Activated CD4-positive, alpha-beta T cell treated with anti-CD3 and anti-CD28 coated beads for 4 hours (primary cell): ENCODE results near the gene IRX5.

Source experiments
- DNase-seq, 2 donors: peaks; one replicate each; pipeline ENCODE4 v3.0.0-alpha.2; 2020

The IRX5 gene

DNA sequence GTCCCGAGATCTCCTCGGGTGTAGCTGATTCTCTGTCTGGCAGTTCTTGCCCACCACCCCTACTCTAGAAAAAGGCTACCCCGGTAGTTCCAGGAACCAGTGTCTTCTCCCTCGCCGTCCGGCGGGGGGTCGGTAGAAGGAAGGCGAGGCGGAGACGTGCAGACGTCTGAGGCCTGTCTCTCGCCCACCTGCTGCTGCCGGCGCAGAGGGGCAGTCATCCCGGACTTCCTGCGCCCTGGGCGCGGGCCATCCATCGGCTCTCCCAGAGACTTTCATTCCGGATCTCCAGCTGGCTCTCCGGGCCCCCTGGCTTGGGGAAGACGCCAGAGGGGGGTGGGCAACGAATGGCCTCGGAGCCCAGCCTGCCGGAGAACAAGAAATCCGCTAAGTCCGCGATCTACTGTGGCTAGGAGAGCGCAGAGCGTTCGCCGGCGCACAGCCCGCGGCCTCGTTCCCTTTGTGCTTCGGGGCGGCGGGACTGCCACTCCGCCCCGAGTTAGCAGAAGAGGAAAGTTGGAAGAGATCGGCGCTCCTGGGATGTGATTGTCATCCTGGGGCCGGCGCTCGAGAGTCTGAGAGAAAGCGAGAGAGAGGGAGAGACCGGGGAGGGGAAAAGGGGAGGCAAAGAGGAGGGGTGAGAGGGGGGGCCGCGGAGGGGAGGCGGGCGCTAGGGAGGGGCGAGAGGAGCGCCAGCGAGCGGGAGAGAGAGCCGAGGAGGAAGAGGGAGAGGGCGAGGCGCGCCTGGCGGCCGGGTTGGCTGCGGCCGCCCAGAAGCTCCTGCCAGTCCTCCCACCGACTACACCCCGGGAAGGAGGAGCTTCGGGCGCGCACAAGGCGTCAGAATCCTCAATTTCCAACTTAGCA lies at the start of gene IRX5:
Gene IRX5 (plus strand): TSS at position 861 of the 864 bp plus-strand sequence. CDS start 334 bp downstream, outside the sequence.
- peak in 1 of 2 donors; percentile 27 for DNase-seq

GRCh38 chr16:54882556-54882955 lies 48.1 kb upstream of the IRX5 start:
- DNase-seq: no peak

GRCh38 chr16:54883358-54883757 lies 47.3 kb upstream of the IRX5 start:
- DNase-seq: no peak

DNA sequence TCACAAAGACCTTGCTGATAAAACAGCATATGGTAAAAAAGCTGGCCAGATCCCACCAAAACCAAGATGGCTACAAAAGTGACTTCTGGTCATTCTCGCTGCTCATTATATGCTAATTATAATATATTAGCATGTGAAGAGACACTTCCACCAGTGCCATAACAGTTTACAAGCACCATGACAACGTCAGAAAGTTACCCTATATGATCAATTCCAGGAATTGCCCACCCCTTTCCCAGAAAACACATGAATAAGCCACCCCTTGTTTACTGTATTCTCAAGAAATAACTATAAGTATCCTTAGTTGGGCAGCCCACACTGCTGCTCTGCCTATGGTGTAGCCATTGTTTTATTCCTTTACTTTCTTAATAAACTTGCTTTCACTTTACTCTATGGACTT lies 44.6 kb upstream of the IRX5 start:
- no peak for DNase-seq

DNA sequence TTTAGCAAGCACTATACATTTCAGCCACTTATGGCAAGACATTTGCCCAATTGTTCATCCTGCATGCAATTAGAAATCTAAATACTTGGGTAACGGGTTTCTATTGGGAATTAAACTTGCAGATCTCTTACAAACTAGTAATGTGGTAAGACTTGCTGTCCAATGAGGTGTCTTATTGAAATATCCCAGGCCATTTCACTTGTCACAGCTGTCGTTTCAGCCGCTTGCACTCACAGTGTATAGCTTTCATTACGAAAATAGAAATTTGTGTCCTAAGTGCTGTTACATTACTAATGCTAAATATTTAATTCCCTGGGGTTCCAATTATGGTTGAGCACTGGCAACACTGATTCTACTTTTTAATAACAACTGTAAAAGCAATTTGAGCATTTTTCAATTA lies 40.3 kb upstream of the IRX5 start:
- DNase-seq: no peak

DNA sequence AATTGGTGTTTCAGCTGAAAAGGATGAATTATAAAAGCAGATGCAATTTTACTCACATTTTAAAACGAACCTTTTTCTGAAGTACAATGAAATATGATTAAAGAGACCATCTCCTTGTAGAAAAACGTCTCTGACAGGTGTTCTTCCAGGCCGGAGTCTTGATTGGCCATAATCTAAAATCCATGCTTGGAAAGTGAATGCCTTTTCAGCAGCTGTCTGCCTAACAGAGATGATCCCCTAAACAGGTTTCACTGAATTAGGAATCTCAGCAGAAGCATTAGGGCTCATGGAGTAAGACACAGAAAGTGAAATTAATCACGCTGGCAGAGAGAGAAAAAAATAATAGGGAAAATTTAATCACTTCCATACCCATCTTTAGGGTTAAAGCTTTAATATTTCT lies 39.3 kb upstream of the IRX5 start:
- DNase-seq: no peak

- no peak for DNase-seq
Observed at GRCh38 chr16:54892981-54893380, 37.7 kb upstream of the IRX5 start.

DNA sequence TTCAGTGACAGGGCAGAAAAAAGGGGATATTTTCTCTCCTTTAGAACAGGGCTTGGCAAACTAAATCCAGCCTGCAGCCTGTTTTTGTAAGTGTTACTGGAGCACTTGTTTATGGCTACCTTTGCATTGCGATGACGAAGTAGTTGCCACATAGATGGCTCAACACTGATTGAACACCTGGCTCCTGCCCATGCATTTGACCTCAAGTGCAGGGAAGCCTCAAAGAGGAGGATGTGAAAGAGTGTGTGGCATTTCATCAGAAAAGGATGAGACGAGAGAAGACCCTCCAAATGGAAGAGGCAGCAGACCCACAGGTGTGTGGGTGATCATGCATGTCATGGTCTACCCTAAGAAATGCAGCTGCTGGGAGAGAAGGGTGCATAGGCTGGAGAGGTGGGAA lies 32.7 kb upstream of the IRX5 start:
- DNase-seq: no peak

GRCh38 chr16:54901606-54902005 lies 29.1 kb upstream of the IRX5 start:
- DNase-seq: no peak

DNA sequence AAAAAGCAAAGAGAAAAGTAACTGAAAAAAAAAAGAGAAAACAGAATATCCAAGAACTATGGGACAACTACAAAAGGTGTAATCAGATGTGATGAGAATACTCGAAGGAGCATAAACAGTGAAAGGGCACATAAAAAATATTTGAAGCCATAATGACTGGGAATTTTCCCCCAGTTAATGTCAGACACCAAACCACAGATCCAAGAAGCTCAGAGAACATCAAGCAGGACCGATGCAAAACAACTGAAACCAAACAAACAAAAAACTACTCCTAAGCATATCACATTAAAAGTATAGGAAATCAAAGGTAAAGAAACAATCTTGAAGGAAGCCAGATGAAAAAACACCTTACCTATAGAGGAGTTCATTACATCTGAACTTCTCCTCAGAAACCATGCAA lies 27.6 kb upstream of the IRX5 start:
- DNase-seq: no peak

- no peak for DNase-seq
Observed at GRCh38 chr16:54911079-54911478, 19.6 kb upstream of the IRX5 start.

- DNase-seq: no peak
Observed at GRCh38 chr16:54912720-54913119, 17.9 kb upstream of the IRX5 start.

- DNase-seq: no peak
Observed at GRCh38 chr16:54921206-54921824, 9.3 kb upstream of the IRX5 start.

DNA sequence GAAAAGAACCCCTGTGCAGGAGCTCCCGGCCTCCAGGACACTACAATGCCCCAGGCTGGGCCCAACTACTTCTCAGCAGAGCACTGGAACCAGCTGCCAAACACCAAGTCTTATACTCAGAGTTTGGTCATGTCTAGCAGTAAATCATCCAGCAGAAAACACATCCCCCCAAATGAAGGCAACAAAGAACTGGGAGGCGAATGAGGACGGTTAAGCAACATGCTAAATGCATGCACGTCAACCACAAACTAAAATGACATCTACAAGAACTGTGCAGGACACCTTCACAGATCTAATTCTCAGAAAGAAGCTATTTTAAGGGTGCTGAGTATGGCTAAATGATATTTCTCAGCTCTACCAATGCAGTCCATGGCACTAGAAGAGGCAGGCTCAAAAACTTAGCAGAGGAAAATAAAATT lies 7.6 kb upstream of the IRX5 start:
- DNase-seq: no peak

- no peak for DNase-seq
Observed at GRCh38 chr16:54923988-54924387, 6.7 kb upstream of the IRX5 start.

DNA sequence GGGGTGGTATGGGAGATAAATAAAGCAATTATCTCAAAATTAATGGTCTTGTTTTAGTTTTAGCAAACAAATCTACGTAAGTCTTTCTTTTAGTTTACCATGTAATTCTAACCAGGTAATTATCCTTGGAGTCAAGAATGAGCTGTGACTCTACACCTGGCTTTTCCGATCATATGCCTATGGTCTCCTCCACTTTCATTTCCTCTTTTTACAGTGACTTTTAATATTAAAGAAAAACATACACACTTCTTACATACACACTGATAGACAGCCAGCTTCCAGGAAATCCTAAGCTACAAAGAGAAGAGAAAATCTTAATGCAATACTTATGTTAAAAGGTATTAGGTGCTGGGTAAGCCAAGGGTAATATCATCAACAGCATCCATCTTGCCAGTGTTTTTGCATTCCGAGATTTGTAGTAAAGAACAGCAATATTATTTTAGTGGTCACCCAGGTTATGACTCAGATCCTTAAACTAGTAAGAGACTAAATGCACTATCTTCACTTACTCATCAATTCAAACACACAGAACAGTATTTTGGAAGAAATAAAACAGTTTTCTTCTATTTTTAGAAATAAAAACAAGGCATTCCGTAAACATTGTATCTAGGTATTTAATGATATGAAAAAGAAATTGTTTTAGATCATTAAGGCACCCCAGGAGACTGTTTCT lies 4.4 kb upstream of the IRX5 start:
- DNase-seq: no peak

GRCh38 chr16:54927125-54928015 lies 3.3 kb upstream of the IRX5 start:
- no peak for DNase-seq

- DNase-seq: no peak
Observed at GRCh38 chr16:54928016-54928356, 2.7 kb upstream of the IRX5 start.

DNA sequence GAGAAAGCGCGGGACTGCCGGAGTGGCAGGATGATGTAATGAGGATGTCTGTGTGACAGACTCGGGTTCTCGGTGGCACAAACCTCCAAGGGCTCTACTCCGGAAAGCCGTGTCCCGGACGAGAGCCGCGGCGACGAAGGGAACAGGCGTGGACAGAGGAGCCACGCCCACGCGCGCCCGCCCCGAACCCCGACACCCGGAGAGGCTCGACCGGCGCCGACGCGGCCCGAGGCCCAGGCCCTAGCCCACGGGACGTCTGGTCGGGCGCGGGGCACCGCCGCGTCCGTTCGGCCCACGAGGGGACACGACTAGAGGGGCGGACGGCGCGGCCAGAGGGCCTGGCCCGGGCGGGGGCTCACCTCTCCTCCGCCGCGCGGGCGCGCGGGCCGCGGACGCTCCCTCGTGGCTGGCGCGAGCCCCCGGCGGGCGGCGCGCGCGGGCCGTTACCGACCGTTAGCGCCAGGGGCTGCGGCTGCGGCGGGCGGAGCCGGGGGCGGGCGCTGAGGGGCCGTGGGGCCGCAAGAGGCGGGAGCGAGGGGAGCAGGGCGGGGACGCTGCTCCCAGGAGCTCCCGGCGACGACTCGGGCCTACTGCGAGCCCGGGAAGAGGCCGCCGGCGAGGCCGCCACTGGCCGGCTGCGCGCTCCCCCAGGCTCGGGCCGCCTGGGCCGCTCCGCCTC lies 2.1 kb upstream of the IRX5 start:
- peak in 1 of 2 donors; percentile 28 for DNase-seq

- DNase-seq: peak; percentile 88 to 90
Observed at GRCh38 chr16:54929090-54930004, 1.3 kb upstream of the IRX5 start.

- no peak for DNase-seq
Observed at GRCh38 chr16:54930869-54931119, 129 bp downstream of the IRX5 start.
